ENCODE measurements around the gene BRSK2. TPM values are rescaled to one million over a fixed set of nuclear protein-coding genes. Genes with fewer than 3 reads are reported as not detected.

The BRSK2 gene
- total RNA-seq, 1 experiment from 2014 or later = not detected

DNA sequence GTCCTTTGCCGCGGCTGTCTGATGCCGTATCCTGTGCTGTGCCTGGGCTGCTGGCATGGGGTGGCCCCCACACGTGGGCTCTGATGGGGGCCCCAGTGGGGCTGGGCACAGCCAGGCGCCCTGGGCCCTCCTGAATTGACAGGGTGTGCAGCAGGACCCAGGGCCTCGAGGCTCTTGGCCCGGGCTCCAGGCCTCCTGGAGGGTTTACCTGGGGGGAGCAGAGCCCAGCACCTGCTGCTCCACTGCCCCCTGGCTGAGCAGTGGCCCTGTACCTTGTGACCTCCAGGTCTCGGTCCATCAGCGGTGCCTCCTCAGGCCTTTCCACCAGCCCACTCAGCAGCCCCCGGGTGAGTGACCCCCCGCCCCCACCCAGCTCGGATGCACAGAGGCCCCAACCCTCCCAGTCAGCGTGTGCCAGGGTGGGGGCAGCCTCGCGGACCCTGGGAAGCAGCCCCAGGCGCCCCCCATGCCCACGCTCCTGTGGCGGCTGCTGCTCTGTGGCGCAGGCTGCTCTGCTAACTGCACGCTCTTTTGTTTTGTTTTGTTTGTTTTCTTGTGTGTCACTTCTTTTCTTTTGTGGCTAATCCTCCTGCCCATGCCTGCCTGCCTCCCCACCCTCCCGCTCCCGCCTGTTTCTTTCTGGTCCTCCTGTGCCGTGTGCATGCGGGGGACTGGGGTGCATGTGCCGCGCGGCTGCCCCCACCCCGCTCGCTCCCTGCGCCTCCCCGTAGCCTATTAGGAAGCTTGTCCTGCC lies 59.9 kb downstream of the BRSK2 start:
- no peak overlapping the region for H3K4me3 ChIP-seq
- no peaks in the 10 kb centered on the region for H3K27me3 ChIP-seq
- H3K27ac ChIP-seq = no peak overlapping the region
- no peaks in the 10 kb centered on the region for H3K4me1 ChIP-seq
- H3K9me3 ChIP-seq (replicated peaks) = no peaks in the 10 kb centered on the region
- DNase-seq = no peak
- no peaks in the 10 kb centered on the region for H3K36me3 ChIP-seq

DNA sequence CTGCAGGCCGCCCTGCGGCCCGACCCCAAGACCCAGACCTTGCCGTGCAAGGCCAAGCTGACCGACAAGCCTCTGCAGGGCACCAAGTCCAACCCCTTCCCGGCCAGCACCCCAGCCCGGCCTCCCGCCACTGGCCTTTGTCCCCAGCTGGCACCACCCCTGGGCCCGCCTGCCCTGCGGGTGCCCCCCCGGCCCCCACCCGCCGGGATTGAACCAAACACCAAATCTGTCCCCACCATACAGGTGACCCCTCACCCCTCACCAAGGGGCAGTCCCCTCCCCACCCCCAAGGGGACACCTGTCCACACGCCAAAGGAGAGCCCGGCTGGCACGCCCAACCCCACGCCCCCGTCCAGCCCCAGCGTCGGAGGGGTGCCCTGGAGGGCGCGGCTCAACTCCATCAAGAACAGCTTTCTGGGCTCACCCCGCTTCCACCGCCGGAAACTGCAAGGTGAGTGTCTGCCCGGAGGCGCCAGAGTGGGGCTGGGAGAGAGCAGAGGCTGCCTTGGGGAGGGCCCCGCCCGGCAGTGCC lies 60.7 kb downstream of the BRSK2 start:
- Histone ChIP-seq H3K9me3 (replicated peaks) (no peaks in the 10 kb centered on the region), H3K27me3 (no peaks in the 10 kb centered on the region), H3K36me3 (no peaks in the 10 kb centered on the region), H3K27ac (no peak overlapping the region), H3K4me1 (no peaks in the 10 kb centered on the region), H3K4me3 (no peak overlapping the region)
- no peak for DNase-seq

DNA sequence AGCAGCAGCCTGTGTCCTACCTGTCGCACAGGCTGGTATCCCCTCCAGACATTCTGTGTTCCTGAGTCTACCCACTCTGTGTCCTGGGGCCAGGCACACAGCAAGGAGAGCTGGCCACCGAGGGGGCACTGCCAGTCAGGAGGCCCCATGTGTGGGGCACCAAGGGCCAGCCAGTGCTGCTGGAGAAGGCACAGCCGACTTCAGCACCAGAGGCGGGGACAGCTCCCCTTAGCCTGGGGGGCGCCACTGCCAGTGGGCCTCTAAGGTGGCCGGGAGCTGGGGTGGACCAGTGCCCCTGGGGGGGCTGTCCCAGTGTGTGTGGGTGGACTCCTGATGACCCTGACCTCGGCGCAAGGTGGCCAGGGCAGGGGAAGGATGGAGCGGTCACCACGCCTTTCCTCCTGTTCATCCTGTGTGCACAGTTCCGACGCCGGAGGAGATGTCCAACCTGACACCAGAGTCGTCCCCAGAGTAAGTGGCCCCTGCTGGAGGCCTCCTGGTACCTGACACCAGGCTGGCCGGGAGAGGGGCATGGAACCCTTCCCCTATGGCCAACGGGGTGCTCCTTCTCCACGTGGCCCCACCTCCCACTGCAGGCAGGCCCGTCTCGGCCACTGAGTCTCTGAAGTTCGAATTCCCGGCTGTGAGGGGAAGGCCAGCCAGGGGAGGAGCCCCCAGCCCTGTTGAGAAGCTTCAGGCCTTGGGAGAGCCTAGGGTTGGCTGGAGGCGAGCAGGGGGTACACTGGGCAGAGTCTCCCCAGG lies 61.4 kb downstream of the BRSK2 start:
- H3K27me3 ChIP-seq = no peaks in the 10 kb centered on the region
- H3K27ac ChIP-seq = no peak overlapping the region
- DNase-seq = peak; percentile 19 to 26
- H3K36me3 ChIP-seq = no peaks in the 10 kb centered on the region
- no peak overlapping the region for H3K4me3 ChIP-seq
- no peaks in the 10 kb centered on the region for H3K4me1 ChIP-seq
- no peaks in the 10 kb centered on the region for H3K9me3 ChIP-seq (replicated peaks)

DNA sequence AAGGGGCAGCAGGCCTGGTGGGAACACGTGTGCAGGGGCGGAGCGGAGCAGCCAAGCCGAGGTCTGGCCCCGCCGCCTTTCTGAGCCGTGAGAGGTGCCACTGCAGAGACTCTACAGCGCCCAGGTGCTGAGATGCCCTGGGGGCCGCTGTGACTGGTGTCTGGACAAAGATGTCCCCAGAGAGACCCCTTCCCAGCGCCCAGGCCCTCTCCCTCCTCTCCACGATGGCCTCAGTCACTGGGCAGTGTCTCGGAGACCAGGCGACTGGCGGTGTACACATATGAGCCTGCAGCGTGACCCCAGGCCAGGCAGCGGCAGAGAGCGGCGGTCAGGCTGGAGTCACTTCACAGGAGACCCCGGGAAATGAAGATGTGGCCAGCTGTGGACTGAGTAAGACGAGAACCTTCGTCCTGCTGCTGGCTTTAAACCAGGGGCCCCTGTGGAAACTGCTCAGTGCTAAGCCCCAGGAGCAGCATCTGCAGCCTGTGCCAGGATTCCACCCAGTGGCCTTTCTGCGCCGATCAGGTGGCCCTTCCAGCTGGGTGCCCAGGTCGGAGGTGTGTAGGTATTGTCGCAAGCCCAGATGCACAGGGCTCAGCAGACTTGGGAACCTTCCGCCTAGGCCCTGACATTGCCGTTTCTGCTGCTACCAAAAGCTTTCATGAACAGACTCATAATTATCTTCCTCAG lies 62.2 kb downstream of the BRSK2 start:
- no peak for DNase-seq
- no peaks in the 10 kb centered on the region for H3K36me3 ChIP-seq
- H3K27me3 ChIP-seq = no peaks in the 10 kb centered on the region
- no peaks in the 10 kb centered on the region for H3K9me3 ChIP-seq (replicated peaks)
- no peaks in the 10 kb centered on the region for H3K4me1 ChIP-seq
- no peak overlapping the region for H3K4me3 ChIP-seq
- H3K27ac ChIP-seq = no peak overlapping the region

DNA sequence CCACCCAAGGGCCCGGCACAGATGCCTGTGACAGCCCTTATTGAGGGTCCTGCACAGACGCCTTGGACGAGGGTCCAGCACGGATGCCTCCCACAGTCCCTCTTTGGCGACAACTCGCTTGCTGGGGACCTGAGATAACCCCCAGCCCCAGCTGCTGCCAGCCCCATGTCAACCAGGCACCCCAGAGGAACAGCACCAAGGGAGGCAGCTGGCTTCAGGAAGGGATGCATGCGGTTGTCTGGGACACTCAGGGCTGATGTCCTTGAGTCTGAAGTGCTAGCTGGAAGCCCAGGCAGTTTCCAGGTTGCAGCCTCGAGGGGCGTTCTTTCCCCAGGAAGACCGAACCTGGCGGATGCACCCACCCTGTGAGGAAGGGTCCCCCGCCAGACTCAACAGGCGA lies 63.0 kb downstream of the BRSK2 start:
- no peaks in the 10 kb centered on the region for H3K4me1 ChIP-seq
- H3K9me3 ChIP-seq (replicated peaks) = no peaks in the 10 kb centered on the region
- DNase-seq = no peak
- H3K27me3 ChIP-seq = no peaks in the 10 kb centered on the region
- no peak overlapping the region for H3K27ac ChIP-seq
- no peaks in the 10 kb centered on the region for H3K36me3 ChIP-seq
- H3K4me3 ChIP-seq = no peak overlapping the region

DNA sequence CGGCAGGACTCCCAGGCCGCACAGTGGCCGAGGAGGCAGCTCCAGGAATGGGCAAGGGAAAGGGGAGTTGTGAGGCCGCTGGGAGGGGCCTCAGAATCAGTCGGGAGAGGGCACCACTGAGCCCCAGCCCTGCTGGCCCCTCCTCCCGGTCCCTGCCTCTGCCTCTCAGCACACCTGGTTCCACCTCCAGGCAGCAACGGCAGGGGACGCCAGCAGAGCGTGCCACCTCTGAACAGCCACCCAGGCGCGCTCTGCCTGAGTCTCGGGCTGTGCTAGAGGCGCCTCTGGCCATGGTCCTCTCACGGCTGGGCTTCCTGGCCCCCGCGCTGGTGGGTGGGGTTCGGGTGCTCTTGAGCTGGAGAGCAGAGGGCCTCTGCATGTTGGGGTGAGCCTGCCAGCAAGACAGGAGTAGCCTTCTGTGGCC lies 63.9 kb downstream of the BRSK2 start:
- Histone ChIP-seq H3K36me3 (no peaks in the 10 kb centered on the region), H3K27me3 (no peaks in the 10 kb centered on the region), H3K4me1 (no peaks in the 10 kb centered on the region), H3K27ac (no peak overlapping the region), H3K9me3 (replicated peaks) (no peaks in the 10 kb centered on the region), H3K4me3 (no peak overlapping the region)
- DNase-seq = no peak

DNA sequence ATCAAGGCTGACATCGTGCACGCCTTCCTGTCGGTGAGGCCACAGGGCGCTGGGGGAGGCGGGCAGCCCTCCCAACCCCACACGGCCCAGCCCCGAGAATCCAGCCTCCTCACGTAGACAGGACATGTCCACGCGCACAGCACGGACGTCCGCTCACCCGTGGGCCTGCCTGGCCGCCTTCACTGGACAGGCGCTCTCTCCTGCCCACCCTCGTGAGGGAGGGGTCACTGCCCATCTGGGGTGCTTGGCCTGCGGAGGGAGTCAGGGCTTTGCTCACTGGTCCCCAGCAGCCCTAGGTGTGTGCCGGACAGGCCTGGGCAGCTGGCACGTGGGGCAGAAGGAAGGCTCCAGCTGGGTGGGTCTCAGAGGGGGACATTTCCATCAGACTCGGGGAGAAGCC lies 64.8 kb downstream of the BRSK2 start:
- H3K27ac ChIP-seq = no peak overlapping the region
- H3K9me3 ChIP-seq (replicated peaks) = no peaks in the 10 kb centered on the region
- no peaks in the 10 kb centered on the region for H3K4me1 ChIP-seq
- H3K4me3 ChIP-seq = no peak overlapping the region
- DNase-seq = no peak
- H3K27me3 ChIP-seq = no peaks in the 10 kb centered on the region
- no peaks in the 10 kb centered on the region for H3K36me3 ChIP-seq

DNA sequence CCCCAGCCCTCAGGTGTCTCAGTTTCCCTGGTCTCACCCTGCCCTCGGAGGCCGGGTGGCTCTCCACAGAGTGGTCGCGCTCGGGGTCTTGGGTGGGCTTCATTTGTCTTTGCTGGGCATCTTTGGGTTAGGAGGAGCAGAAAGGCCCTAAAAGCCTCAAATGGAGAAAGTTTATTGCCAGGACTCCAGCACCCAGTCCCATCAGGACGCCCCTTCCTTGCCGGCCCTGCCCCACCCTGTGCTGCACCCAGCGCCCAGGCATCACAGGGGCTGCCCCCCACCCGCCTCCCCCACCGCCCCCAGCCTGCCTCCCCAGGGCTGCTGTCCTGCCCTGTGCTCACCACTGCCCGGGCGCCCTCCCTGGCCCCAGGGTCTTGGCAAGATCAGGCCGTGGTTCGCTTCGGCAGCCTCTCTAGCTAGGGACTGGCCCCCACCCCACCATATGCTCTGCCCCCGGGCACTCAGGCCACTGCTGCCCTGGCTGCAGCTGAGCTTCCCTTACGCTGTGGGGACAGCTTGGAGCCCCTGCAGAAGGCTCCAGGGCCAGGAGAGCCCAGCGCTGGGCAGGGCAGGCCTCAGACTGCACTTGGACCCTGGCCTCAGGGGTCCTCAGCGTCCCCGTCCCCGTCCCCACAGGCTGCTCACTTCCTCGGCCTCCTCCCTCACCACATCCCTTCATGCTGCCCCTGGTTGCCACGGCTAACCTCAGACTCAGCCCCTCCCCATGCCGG lies 65.5 kb downstream of the BRSK2 start:
- H3K9me3 ChIP-seq (replicated peaks) = no peaks in the 10 kb centered on the region
- H3K27me3 ChIP-seq = no peaks in the 10 kb centered on the region
- DNase-seq = no peak
- no peak overlapping the region for H3K4me3 ChIP-seq
- no peaks in the 10 kb centered on the region for H3K4me1 ChIP-seq
- H3K27ac ChIP-seq = no peak overlapping the region
- no peaks in the 10 kb centered on the region for H3K36me3 ChIP-seq

DNA sequence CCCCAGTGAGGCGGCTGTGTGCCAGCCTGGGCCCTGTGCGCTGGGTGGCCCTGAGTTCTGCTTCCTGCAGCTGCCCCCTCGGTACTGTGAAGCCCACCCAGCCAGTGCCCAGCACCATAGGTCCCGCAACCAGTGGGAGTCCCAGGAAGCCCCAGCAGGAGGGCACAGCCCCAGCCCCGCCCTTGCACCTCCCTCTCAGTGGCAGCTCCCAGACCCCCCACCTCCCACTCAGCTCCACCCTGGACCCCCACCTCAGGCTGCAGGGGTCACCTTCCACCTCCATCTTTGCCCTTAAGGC lies 66.0 kb downstream of the BRSK2 start:
- no peak overlapping the region for H3K27ac ChIP-seq
- no peak for DNase-seq
- H3K4me3 ChIP-seq = no peak overlapping the region

DNA sequence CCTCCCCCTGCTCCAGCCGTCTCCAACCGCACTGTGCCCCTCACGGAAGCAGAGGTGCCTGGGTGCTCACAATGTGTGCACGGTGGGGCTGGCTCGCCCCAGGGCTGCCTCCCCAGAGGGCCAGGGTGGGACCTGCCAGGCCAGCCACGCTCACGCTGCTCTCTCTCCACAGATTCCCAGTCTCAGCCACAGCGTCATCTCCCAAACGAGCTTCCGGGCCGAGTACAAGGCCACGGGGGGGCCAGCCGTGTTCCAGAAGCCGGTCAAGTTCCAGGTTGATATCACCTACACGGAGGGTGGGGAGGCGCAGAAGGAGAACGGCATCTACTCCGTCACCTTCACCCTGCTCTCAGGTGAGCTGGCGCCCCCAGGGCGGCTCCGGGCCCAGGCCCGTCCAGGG lies 66.4 kb downstream of the BRSK2 start:
- Histone ChIP-seq H3K27me3 (no peaks in the 10 kb centered on the region), H3K27ac (no peak overlapping the region), H3K4me1 (no peaks in the 10 kb centered on the region), H3K4me3 (no peak overlapping the region), H3K9me3 (replicated peaks) (no peaks in the 10 kb centered on the region), H3K36me3 (no peaks in the 10 kb centered on the region)
- DNase-seq = no peak

More for the DNA sequence above, 66.0 kb downstream of the BRSK2 start:
- no peaks in the 10 kb centered on the region for H3K36me3 ChIP-seq
- no peaks in the 10 kb centered on the region for H3K27me3 ChIP-seq
- no peaks in the 10 kb centered on the region for H3K9me3 ChIP-seq (replicated peaks)
- no peaks in the 10 kb centered on the region for H3K4me1 ChIP-seq

DNA sequence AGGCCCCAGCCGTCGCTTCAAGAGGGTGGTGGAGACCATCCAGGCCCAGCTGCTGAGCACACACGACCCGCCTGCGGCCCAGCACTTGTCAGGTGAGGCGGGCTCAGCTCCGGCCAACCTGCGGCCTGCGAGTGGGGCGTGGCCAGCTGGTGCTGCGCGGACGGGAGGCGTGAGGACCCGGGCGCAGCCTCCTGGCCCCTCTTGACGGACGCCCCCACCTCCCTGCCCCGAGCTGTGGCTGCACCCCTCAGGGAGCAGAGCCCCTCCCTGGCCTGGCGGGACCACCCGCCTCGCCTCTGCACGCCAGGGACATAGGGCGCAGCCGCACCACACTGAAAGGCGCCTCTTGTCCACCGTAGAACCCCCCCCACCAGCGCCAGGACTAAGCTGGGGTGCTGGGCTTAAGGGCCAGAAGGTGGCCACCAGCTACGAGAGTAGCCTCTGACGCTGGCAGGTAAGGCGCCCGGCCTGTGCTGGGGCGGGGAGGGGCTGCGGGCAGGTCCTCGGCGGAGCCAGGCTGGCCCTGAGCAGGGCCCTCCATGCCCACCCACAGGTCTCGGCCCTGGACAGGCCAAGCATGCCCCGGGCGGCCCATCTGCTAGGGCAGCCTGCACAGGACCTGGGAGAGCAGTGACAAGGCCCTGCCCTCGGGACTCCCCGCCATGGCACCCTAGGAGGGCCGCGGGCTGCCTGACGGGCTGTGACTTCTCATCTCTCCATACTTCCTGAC lies 67.0 kb downstream of the BRSK2 start:
- Histone ChIP-seq H3K4me3 (no peak overlapping the region), H3K27ac (no peak overlapping the region), H3K36me3 (no peaks in the 10 kb centered on the region), H3K4me1 (no peaks in the 10 kb centered on the region), H3K27me3 (no peaks in the 10 kb centered on the region), H3K9me3 (replicated peaks) (no peaks in the 10 kb centered on the region)
- no peak for DNase-seq

DNA sequence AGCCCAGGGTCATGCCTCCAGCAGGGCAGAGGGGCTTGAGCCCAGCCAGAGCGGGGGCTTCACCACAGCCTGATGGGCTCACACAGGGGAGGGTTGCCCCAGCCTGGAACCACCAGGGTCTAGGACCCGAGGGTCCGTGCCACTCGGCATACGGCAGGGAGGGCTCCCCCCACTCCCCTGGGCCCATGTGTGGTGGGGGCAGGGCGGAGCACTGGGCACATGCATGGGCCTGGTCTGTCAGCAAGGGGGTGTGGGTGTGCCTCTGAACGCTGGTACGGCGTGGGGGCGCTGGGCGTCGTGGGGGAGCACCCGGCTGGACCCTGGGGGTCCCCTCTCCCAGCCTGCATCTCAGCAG lies 67.6 kb downstream of the BRSK2 start:
- DNase-seq = no peak
- H3K27me3 ChIP-seq = no peaks in the 10 kb centered on the region

DNA sequence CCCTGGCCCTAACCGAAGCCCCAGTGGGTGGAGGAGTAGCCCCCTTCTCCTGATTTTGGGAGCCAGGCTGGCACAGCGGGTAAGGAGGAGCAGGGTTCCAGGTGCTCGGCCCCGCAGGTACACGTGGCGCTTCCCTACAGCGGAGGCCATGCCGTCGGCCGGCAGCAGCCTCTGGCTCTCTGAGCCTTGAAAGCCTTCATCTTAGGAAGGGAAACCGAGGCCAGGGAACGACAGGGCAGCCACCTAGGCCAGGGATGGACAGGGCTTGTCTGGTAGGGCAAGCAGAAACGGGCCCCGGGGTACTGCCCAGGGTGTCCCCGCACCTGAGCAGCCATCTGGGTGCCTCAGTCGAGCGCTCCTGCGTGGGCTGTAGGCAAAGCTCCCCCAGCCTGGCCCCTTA lies 68.1 kb downstream of the BRSK2 start:
- Histone ChIP-seq H3K4me3 (no peak overlapping the region), H3K36me3 (no peaks in the 10 kb centered on the region), H3K27me3 (no peaks in the 10 kb centered on the region), H3K27ac (no peak overlapping the region), H3K4me1 (no peaks in the 10 kb centered on the region), H3K9me3 (replicated peaks) (no peaks in the 10 kb centered on the region)
- DNase-seq = no peak

More for the DNA sequence above, 67.6 kb downstream of the BRSK2 start:
- no peak overlapping the region for H3K4me3 ChIP-seq
- no peaks in the 10 kb centered on the region for H3K9me3 ChIP-seq (replicated peaks)
- no peaks in the 10 kb centered on the region for H3K36me3 ChIP-seq
- H3K4me1 ChIP-seq = no peaks in the 10 kb centered on the region
- H3K27ac ChIP-seq = no peak overlapping the region
